HG03095 (cell line): Measurements from ENCODE around the gene TAF7.
A peak's percentile ranks its signal among the peaks of the same experiment; 100 is the strongest.
"Not testable (repeated sequence)": the region's sequence is repeated elsewhere in the genome, so short reads cannot be mapped to it uniquely, and the experiment has no call there.

Experiments used
- ATAC-seq: cut with Tn5 transposase; IDR thresholded peaks from one replicate; pipeline ENCODE4 v1.9.1; 2021; ENCODE audit warnings: moderate library complexity; ENCODE audit not compliant: unreplicated experiment

TAF7 gene

GRCh38 chr5:141338538-141339306 lies 18.1 kb upstream of the TAF7 start, which contains the start of gene PCDHGA2:
PCDHGA2 (plus strand) TSS chr5:141338760.
- ATAC-seq = no peak

GRCh38 chr5:141332571-141332970 lies 12.0 kb upstream of the TAF7 start:
- ATAC-seq = not testable (repeated sequence)

- ATAC-seq = peak; percentile 41
Measured at GRCh38 chr5:141330299-141331080, 9.9 kb upstream of the TAF7 start, which contains the start of gene PCDHGA1. PCDHGA1 (plus strand) TSS chr5:141330514.

GRCh38 chr5:141328231-141328630 lies 7.6 kb upstream of the TAF7 start:
- no peak for ATAC-seq

- peak; percentile 81 for ATAC-seq
Measured at GRCh38 chr5:141326088-141326854, 5.7 kb upstream of the TAF7 start.

GRCh38 chr5:141322261-141322660 lies 1.7 kb upstream of the TAF7 start:
- ATAC-seq = no peak

- ATAC-seq = no peak
Measured at GRCh38 chr5:141319699-141320098, 885 bp downstream of the TAF7 start.

- no peak for ATAC-seq
Measured at GRCh38 chr5:141319202-141319601, 1.4 kb downstream of the TAF7 start.

- ATAC-seq = not testable (repeated sequence)
Measured at GRCh38 chr5:141316963-141317362, 3.6 kb downstream of the TAF7 start.

- no peak for ATAC-seq
Measured at GRCh38 chr5:141313711-141314110, 6.9 kb downstream of the TAF7 start.

- no peak for ATAC-seq
Measured at GRCh38 chr5:141306630-141307029, 14.0 kb downstream of the TAF7 start.

- no peak for ATAC-seq
Measured at GRCh38 chr5:141303756-141304155, 16.8 kb downstream of the TAF7 start, which contains the start of gene SLC25A2. SLC25A2 (minus strand) TSS chr5:141304049; CDS start chr5:141303865, 184 bp downstream.

- no peak for ATAC-seq
Measured at GRCh38 chr5:141298376-141298775, 22.2 kb downstream of the TAF7 start.

- no peak for ATAC-seq
Measured at GRCh38 chr5:141272906-141273305, 47.7 kb downstream of the TAF7 start.

GRCh38 chr5:141269195-141269594 lies 51.4 kb downstream of the TAF7 start:
- ATAC-seq = no peak
